IMR-90 (cell line): ENCODE measurements around the gene CDKL5. TPM values are rescaled to one million over a fixed set of nuclear protein-coding genes. Genes with fewer than 3 reads are reported as not detected.

Experiments
- ATAC-seq: fragments of 200-7000 bp; cut with Tn5 transposase; 2 replicates; pipeline ENCODE4 v1.9.1; 2020; ENCODE audit warnings: low read depth, mild to moderate bottlenecking, moderate library complexity
- BruUV-seq: library from RNA; stranded (reverse); fragments of 400-500 nt; replicated peaks from 2 replicates; lab custom pipeline; 2021; lab: Mats Ljungman, UMichigan
- CTCF ChIA-PET: fragments of 300-600 bp; formaldehyde crosslinking; extraction: SDS; loops from one replicate; lab custom pipeline; 2021; ENCODE audit warnings: antibody characterized with exemption; lab: Yijun Ruan, JAX
- POLR2A ChIA-PET: fragments of 300-600 bp; sonication (Branson Sonifier 250); formaldehyde crosslinking; loops from one replicate; lab custom pipeline; 2022; ENCODE audit warnings: antibody characterized with exemption; ENCODE audit not compliant: unreplicated experiment; lab: Charles Lee
- DNase-seq: peaks from one replicate; pipeline ENCODE4 v3.0.0; 2013
- H2AFZ ChIP-seq: replicated peaks from 2 replicates; pipeline ENCODE3; 2013; ENCODE audit warnings: low read length, mild to moderate bottlenecking; ENCODE audit not compliant: poor library complexity
- H2AK5ac ChIP-seq: 2 replicates; pipeline ENCODE4 v1.6.1; 2013; ENCODE audit warnings: low read depth, low read length, inconsistent platforms
- H2AK9ac ChIP-seq: replicated peaks from 2 replicates; pipeline ENCODE3; 2013; ENCODE audit warnings: mild to moderate bottlenecking, low read depth, low read length, moderate library complexity; ENCODE audit not compliant: poor library complexity
- H2BK120ac ChIP-seq: 2 replicates; pipeline ENCODE4 v1.6.1; 2013; ENCODE audit warnings: low read depth, low read length, inconsistent platforms
- H2BK15ac ChIP-seq: 3 replicates; pipeline ENCODE4 v1.6.1; 2013; ENCODE audit warnings: low read depth, low read length, inconsistent platforms
- H2BK20ac ChIP-seq: 2 replicates; pipeline ENCODE4 v1.6.1; 2013; ENCODE audit warnings: low read depth, mild to moderate bottlenecking, inconsistent platforms, low read length, moderate library complexity
- H2BK5ac ChIP-seq: 2 replicates; pipeline ENCODE4 v1.6.1; 2013; ENCODE audit warnings: mild to moderate bottlenecking, low read depth, low read length, inconsistent platforms; ENCODE audit not compliant: poor library complexity, severe bottlenecking
- H3K14ac ChIP-seq: replicated peaks from 2 replicates; pipeline ENCODE4 v1.6.1; 2013; ENCODE audit warnings: low read depth, low read length, inconsistent platforms
- H3K18ac ChIP-seq: 2 replicates; pipeline ENCODE4 v1.6.1; 2013; ENCODE audit warnings: low read depth, low read length, control low read depth
- H3K23ac ChIP-seq: 2 replicates; pipeline ENCODE4 v1.6.1; 2013; ENCODE audit warnings: low read depth, low read length, inconsistent platforms
- H3K27ac ChIP-seq: 2 replicates; pipeline ENCODE4 v1.5.1; 2013; ENCODE audit warnings: mild to moderate bottlenecking, control low read depth, low read length; ENCODE audit not compliant: insufficient read depth
- H3K27me3 ChIP-seq: 2 replicates; pipeline ENCODE4 v1.6.1; 2013; ENCODE audit warnings: low read length; ENCODE audit not compliant: control insufficient read depth, insufficient read depth
- H3K36me3 ChIP-seq: 2 replicates; pipeline ENCODE4 v1.6.1; 2013; ENCODE audit warnings: low read length, mixed read lengths; ENCODE audit not compliant: control insufficient read depth, insufficient read depth
- H3K4ac ChIP-seq: 2 replicates; pipeline ENCODE4 v1.6.1; 2013; ENCODE audit warnings: low read depth, low read length, inconsistent platforms
- H3K4me1 ChIP-seq: 2 replicates; pipeline ENCODE4 v1.6.1; 2013; ENCODE audit warnings: low read length, mixed read lengths; ENCODE audit not compliant: control insufficient read depth, insufficient read depth
- H3K4me2 ChIP-seq: 2 replicates; pipeline ENCODE4 v1.6.1; 2013; ENCODE audit warnings: low read depth, mild to moderate bottlenecking, control low read depth, low read length, moderate library complexity
- H3K4me3 ChIP-seq: 2 replicates; pipeline ENCODE4 v1.5.1; 2013; ENCODE audit warnings: low read depth, mild to moderate bottlenecking, control low read depth, low read length, moderate library complexity; ENCODE audit not compliant: insufficient read depth
- H3K56ac ChIP-seq: 2 replicates; pipeline ENCODE4 v1.6.1; 2013; ENCODE audit warnings: low read length, inconsistent platforms; ENCODE audit not compliant: insufficient read depth; ENCODE audit errors: extremely low read depth
- H3K79me1 ChIP-seq, 2 experiments: 2 replicates each; pipeline ENCODE4 v1.6.1; 2013; ENCODE audit warnings: low read length in 2 of 2, inconsistent platforms in 1 of 2, low read depth in 1 of 2
- H3K9ac ChIP-seq: 2 replicates; pipeline ENCODE4 v1.6.1; 2013; ENCODE audit warnings: low read depth, low read length, control low read depth
- H3K9me1 ChIP-seq: 2 replicates; pipeline ENCODE4 v1.6.1; 2013; ENCODE audit warnings: low read length, inconsistent platforms; ENCODE audit not compliant: insufficient read depth
- H3K9me3 ChIP-seq: 2 replicates; pipeline ENCODE4 v1.6.1; 2013; ENCODE audit warnings: low read length; ENCODE audit not compliant: control insufficient read depth, insufficient read depth
- H4K20me1 ChIP-seq: 2 replicates; pipeline ENCODE4 v1.6.1; 2013; ENCODE audit warnings: low read length, inconsistent platforms; ENCODE audit not compliant: insufficient read depth
- H4K5ac ChIP-seq: 2 replicates; pipeline ENCODE4 v1.6.1; 2013; ENCODE audit warnings: mild to moderate bottlenecking, low read depth, low read length, control low read depth
- H4K8ac ChIP-seq, 2 experiments: 2 replicates each; pipeline ENCODE4 v1.6.1; 2013; ENCODE audit warnings: low read depth in 2 of 2, low read length in 2 of 2, control low read depth in 1 of 2, inconsistent platforms in 1 of 2
- H4K91ac ChIP-seq: 2 replicates; pipeline ENCODE4 v1.6.1; 2013; ENCODE audit warnings: low read depth, low read length, inconsistent platforms; ENCODE audit not compliant: insufficient read depth
- CHD1 ChIP-seq: IDR thresholded peaks from 2 replicates; pipeline ENCODE4 v1.6.1; 2012; ENCODE audit warnings: low read depth, low read length, improper control_type of control experiment
- NFE2L2 ChIP-seq: fragments of 150-350 bp; IDR thresholded peaks from 2 replicates; pipeline ENCODE4 v1.6.1; 2016; ENCODE audit warnings: low read depth, mild to moderate bottlenecking, low read length
- RCOR1 ChIP-seq: IDR thresholded peaks from 2 replicates; pipeline ENCODE4 v1.6.1; 2012; ENCODE audit warnings: mild to moderate bottlenecking, low read length, improper control_type of control experiment; ENCODE audit not compliant: insufficient replicate concordance
- WGBS, 2 experiments: methylation state at CpG; one replicate each; pipeline versions ENCODE4 v1.1.5 to v1.1.7; 2013; ENCODE audit warnings: missing lambda C conversion rate in 2 of 2; ENCODE audit not compliant: insufficient read length in 1 of 2; ENCODE audit errors: extremely low coverage in 2 of 2; 5-methylcytosine and 5-hydroxymethylcytosine counted together
- dilution Hi-C: fragments of 300-500 bp; cut with HindIII; formaldehyde crosslinking; loops from one replicate; pipeline ENCODE4 v1.14.3; 2018; ENCODE audit warnings: low sequenced_read_pairs; ENCODE audit not compliant: unreplicated experiment
- in situ Hi-C: fragments of 300-500 bp; cut with MboI; formaldehyde crosslinking; loops from 3 replicates; pipeline ENCODE4 v1.14.3; 2019; ENCODE audit warnings: low sequenced_read_pairs, inconsistent platforms, mixed read lengths
- intact Hi-C: fragments of 100-400 bp; cut with micrococcal nuclease; formaldehyde crosslinking; loops from 2 replicates; pipeline ENCODE4 v1.10.0; 2022
- polyA plus RNA-seq, 3 experiments: library from polyadenylated mRNA; depleted of rRNA; stranded (reverse); fragments of >200 nt; gene quantifications; 2 replicates each; pipeline ENCODE4 v1.2.3, GENCODE V29; 2012; ENCODE audit warnings: low replicate concordance in 1 of 3
- total RNA-seq: library from RNA; depleted of rRNA; stranded (reverse); fragments of >200 nt; gene quantifications from 2 replicates; pipeline ENCODE4 v1.2.3, GENCODE V29; 2012

CDKL5 gene
- total and polyA plus RNA-seq, 2 of the 4 experiments (the other 2 are of a cell fraction): 3.5 to 9.7 TPM

- TF ChIP-seq NFE2L2 (no peak), RCOR1 (no peak)
These were observed 273.6 kb downstream of the CDKL5 start (continued) for GRCh38 chrX:18698737-18699650.

GRCh38 chrX:18701621-18702361 lies 276.4 kb downstream of the CDKL5 start:
- Histone ChIP-seq H4K91ac (no peak overlapping the region), H3K27ac (no peak overlapping the region), H3K4me3 (no peak overlapping the region), H2AK9ac (no peak overlapping the region), H4K8ac (no peak overlapping the region), H3K36me3 (no peaks in the 10 kb centered on the region), H2AK5ac (no peak overlapping the region), H3K4me2 (no peak overlapping the region), H3K9ac (no peak overlapping the region), H3K18ac (no peak overlapping the region), H3K14ac (no peak overlapping the region), H4K5ac (no peak overlapping the region), H3K9me3 (no peaks in the 10 kb centered on the region), H3K4me1 (peaks cover 4% of the 10 kb centered on the region; the same call in 1 of the 2 replicates), H3K27me3 (no peaks in the 10 kb centered on the region; the same call in 1 of the 2 replicates), H2BK5ac (no peak overlapping the region), H3K23ac (no peak overlapping the region), H4K20me1 (no peaks in the 10 kb centered on the region), H2AFZ (no peak overlapping the region), H2BK120ac (no peak overlapping the region), H3K4ac (no peak overlapping the region), H2BK20ac (no peak overlapping the region), H3K9me1 (no peaks in the 10 kb centered on the region), H3K79me1 (no peaks in the 10 kb centered on the region), H3K56ac (no peak overlapping the region), H2BK15ac (no peak overlapping the region)
- TF ChIP-seq CHD1: no peak
- ChIA-PET POLR2A (no interaction called here), CTCF (interaction anchor here (0.7 kb wide), 1 partner anchor 26 kb away, joined by 3 read pairs; no protein-coding TSS in a partner anchor)
- dilution Hi-C loops: no loop called here
- WGBS, 2 experiments: 20% methylated on average over 1 of the region's 5 CpGs; no CpG with 5 or more reads in 1 of the 2 experiments
- in situ Hi-C loops: no loop called here
- DNase-seq (peak; percentile 9), ATAC-seq (no peak; the same call in 1 of the 2 replicates)
- no TSS peak for BruUV-seq
- intact Hi-C loops: no loop called here
